Kidney capillary endothelial cell (primary cell): ENCODE results near the gene PKHD1.

Experiments used
- DNase-seq: peaks from one replicate; pipeline ENCODE4 v3.0.0-alpha.2; 2018; ENCODE audit warnings: low spot score

PKHD1 gene

DNA sequence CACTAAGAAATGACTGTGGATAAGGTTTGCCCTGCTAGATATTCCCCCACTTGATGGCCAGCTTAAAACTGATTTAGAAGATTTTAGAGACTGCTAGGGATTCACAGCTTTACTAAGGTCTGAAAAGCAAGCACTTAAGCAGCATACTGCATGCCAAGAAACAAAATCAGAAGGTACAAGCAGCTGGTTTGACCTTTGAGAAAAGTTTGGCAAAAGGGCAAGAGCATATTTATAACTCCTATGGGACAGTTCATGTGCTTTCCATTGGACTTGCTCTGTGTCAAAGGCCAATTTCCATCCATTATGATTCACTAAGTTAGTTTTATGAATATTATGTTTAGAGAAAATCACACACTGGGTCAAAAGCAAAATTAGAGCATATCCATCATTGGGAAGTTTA, 402.8 kb downstream of the PKHD1 start:
- no peak for DNase-seq

DNA sequence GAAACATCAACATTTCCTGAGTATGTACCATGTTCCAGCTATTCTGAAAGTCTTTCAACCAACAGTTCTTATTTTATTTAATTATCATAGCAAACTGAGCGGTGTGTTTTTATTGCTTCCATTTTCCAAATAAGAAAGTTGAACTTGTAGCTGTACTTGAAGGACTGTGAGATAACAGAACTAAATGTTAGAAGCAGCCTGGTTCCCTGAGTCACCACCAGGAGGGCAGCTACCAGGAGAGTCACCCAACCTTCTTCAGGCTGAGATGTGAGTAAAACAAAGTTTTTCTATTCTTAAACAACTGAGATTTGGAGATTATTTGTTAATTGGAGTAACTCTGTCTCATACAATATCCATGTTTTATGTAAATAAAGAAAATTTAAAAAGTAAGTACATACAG, 403.4 kb downstream of the PKHD1 start:
- no peak for DNase-seq

DNA sequence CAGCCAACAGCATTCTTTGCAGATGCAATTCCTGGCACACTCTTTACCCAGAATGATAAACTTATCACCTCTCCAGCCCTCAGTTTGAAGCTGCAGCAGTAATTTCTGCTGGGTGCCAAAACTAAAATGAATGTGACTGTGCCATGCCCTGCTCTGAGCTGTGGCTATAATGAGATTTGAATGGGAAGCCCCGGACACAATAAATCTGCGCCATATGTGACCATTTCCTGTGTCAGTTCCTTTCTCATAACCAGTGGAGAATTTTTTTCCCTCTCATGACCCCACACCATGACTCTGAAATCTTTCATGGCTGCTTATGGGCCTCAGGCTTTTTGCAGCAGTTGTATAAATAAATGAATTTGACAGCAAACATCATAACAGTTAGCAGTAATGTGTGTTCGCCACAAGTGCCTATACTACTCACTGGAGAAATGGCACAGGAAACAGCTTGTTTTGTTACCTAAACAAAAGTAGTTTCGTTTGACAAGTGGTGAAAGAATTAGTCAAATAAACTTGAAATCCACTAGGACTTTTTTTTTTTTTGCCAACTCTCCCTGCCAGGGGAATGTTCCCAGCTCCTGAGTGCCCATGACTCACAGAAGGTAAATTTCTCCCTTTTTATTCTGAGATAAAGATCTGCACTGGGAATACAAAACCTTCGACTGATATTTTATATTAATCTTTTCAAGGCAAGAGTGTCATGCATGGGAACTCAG, 408.4 kb downstream of the PKHD1 start:
- DNase-seq, result no peak

DNA sequence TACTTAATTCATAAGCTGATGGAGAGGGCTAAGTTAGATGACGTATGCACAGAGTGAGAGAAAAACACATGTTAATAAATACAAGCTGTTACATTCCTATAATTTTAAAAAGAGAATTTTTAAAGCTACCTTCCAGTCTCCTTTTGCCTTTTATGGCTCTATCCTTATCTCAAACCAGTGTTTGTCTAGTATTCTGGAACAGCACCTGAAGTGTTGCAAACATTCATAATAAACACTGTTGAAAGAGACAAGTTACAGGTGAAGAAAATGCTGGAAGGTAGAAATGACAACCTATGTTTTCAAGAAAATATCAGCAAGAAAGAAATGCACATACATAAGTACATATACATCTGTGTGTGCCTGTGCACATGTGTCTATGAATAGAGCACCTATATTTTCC, 409.1 kb downstream of the PKHD1 start:
- no peak for DNase-seq

DNA sequence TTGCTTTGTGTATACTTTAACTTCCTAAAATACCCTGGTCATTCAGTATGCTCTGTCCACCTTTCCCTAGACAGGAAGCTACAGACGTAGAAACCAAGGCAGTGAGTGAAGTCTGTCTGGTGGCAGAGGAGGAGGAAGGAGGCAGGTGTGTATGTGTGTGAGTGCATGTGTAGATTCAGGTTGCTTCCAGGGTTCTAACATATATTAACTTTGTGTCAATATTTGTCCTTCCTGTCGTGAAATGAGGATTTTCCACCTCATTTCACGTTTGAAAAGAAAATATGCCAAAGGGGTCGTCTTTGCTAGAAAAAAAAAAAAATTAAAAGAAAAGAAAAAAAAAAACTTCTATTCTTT, 411.5 kb downstream of the PKHD1 start:
- no peak for DNase-seq

DNA sequence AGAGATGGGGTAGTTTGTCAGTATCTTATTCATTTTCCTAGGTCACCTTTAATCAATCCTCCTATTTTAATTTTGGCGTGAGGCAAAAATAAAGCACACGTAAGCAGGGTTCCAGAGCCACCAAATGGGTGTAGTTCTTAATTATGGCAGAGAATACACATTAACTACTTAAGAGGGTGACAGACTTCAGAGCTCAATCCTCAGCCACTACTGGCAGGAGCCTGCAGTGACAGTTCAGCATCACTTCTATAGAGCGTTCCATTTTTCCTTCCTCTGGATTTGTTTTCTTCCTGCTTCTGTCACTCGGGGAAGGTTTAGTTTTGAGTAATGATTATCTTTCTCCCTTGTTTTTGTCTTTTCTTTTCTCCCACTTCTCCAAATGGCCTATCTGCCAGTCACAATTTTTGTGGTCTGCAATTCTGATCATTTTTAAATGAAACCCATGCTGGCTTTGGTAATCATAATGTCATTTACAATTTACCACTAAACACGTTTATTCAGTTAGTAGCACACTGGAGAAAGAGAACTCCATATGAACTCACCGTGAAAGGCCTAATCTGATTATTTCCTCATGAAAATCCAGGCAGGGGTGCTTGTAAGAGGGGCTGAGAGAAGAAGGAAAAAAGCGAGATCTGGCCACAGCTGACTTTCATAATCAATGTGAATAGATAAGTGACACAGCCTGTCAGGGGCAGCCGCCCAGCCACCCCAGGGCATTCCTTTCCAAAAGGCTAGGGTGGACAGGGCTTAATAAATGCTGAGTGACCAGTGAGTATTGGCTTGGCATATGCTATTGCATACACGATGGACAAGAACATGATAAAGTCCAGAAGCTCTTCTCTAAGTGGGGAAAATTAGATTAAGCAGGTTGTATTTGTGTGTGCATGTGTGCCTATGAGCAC, 412.1 kb downstream of the PKHD1 start:
- no peak for DNase-seq

DNA sequence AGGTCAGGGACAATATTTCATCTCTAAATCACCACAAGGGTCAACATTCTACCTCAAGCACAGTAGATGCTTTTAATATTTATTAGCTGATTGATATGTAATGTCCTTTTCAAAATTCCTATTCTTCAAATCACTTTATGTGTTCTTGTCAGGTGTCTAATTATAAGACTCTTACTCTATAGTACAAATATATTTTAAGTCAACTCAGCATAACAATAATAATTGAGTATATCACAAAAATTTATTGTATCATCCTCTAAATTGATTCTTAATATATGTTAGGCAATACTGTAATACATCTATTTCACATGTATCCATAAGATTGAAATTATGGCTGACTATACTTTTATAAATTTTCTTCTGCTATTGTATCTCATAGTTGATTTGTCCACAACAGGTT, 423.9 kb downstream of the PKHD1 start:
- no peak for DNase-seq

DNA sequence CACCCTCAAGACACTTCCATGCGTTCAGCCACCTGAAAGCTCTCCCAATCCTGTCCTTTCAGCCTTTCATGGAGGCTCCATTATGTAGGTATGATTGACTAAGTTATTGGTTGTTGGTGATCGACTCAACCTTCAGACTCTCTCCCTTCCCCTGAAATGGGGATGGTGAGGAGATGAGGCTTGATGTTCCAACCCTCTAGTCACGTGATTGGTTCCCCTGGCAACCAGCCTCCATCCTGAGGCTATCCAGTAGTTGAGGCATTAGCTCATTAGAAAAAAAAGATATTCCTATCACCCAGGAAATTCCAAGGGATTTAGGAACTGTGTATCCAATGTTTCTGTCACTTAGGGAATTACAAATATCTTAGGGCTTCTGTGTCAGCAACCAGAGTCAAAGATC, 426.6 kb downstream of the PKHD1 start:
- no peak for DNase-seq

DNA sequence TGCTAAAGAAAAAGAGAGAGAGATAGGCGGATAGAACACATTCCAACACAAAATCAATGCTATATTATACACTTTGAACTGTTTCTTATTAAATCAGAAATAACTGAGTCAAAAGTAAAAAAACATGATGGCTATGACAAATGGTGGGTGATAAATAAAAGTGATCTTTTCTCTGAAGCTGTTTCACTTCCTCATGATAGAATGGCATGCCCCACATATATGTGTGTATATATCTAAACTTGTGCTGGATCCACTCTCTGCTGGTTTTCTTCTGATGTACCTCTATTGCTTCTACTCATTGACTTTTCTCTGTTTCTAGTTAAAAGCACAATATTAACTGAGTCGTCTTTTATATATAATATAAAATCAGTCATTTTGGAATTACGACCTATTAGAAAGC, 429.9 kb downstream of the PKHD1 start:
- DNase-seq, result no peak

DNA sequence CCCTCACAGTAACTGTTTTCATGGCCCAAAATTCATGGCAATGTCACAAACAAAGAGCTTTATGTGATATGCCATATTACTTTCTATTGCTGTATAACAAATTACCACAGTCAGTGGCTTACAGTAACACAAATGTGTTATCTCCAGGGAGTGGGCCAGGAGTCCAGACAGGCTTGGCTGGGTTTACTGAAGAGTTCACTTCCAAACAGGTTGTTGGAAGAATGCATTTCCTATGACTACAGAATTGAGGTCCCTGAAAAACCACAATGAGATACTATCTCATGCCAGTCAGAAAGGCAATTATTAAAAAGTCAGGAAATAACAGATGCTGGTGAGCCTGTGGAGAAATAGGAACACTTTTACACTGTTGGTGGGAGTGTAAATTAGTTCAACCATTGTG, 431.9 kb downstream of the PKHD1 start:
- DNase-seq, result no peak

DNA sequence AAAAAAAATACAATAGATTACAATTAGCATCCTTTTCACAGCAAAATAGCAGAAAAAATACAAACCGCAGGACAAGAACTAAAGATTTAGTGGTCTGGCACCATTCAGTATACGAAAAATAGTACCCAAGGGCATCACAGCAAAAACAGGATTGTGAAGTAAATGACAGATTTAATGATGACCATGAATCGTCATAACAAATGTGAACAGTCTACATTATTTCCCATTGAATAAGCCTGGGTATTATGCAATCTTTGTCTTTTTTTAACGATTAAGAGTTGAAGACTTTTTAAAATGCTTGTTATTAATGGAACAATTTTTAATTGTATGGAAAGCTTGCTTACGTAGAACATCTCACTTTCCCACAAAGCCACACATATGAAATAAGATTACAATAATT, 432.8 kb downstream of the PKHD1 start:
- DNase-seq, result no peak

DNA sequence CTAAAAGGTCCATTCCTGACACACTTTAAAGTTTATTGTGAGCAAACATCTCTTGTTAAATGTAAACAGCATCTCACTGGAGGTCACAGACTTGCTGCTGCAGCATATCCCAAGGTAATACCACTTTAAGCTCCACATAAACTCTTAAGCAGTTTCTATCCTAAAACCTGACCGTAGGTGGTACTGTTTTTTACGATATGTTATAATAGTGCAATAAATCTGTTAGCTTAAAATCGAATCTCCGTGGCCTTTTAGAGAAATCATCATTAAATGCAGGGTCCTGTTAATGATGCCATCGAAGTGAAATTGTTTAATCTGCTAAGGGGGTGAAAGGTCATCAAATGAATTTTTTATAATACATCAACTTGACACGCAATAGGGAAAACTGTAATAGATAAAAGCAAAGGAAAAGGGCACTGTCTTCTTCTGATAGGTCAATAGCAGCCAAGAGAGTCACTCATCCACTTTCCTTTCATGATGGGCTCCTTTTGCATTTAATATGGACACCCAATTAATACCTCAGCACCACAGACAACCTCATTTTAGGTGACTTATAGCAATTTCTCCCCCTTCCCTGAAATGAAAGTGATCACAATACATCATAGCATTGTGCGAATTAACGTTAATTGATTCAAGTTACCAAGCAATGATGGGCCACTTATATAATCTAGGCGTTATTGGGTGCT, 436.1 kb downstream of the PKHD1 start:
- DNase-seq, result no peak

DNA sequence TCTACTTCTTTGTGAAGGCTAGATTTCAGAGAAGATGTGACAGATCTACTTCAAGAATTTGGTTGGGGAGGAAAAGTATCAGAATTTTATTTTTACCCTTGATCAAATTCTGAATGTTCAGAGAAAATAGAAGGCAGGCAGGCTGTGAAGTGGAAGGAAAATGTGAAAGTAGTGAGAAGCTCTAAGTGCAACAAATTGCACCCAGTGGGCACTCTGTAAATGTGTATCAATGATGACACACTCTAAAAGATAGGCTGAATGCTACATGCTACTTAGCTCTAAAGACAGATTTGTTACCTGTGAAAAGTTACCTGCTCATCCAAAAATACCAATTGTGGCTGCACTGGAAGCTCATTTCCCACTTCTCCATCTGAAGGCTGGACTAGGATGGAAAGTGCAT, 438.6 kb downstream of the PKHD1 start:
- no peak for DNase-seq

DNA sequence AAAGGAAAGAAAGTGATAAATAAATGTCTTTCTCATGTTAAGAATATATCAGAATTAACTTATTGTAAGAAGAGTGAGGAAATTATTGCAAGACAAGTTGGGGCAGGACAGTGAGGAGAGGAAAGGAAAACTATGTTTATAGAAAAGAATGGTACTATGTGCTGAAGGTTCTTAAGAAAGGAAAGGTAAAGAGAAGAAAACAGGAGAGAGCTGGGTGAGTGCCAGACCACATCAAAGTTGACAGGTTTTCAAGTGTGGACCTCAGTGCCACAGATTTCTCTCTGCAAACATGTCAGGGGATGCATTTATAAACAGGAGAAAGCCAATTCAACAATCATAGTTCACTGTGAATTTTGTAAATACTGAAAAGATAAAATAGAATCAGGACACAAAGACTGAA, 439.2 kb downstream of the PKHD1 start:
- no peak for DNase-seq

DNA sequence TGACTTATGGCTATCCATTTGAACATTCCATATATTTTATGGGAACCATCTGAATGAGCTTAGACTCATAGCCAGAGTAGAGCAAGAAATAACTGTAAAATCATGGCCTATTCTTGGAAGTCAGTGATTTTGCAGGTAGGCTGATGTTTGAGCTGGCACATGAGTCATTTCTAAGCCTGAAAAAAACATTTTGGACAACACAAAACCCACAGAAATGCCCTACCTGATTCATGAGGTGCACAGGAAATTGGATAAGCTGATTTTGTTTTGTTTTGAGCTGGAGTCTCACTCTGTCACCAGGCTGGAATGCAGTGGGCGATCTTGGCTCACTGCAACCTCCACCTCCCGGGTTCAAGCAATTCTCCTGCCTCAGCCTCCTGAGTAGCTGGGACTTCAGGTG, 443.0 kb downstream of the PKHD1 start:
- no peak for DNase-seq

DNA sequence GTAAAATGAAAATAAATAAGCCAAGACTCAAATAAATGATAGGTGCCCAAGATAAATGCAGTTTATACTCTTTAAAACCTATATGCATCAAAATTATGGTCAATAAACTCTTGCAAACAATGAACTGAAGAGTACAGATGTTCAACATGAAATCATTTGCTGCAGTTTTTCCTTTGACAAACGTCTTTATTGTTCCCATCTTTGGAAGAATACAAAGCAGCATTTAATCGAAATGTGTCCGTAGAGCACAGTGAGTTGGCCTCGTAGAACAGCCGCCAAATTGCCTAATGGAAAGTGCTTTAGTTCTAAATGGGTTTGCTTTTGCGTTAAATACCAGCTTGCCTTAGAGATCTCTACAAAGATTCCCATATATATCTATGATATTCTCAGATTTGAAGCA, 447.4 kb downstream of the PKHD1 start:
- no peak for DNase-seq

DNA sequence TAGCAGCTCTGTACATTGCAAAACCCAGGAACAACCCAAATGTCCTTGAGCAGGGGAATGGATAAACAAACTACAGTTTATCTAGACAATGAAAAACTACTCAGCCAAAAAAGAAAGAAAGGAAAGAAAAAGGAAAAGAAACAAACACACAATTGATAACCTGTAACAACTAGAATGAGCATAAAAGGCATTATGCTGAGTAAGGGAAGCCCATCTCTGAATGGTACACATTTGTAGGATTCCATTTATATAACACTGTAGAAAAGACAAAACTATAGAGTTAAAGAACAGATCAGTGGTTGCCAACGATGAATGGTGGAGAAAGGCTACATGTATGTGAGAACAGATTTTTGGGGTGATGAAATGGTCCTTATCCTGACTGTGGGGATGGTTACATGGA, 454.0 kb downstream of the PKHD1 start:
- no peak for DNase-seq

DNA sequence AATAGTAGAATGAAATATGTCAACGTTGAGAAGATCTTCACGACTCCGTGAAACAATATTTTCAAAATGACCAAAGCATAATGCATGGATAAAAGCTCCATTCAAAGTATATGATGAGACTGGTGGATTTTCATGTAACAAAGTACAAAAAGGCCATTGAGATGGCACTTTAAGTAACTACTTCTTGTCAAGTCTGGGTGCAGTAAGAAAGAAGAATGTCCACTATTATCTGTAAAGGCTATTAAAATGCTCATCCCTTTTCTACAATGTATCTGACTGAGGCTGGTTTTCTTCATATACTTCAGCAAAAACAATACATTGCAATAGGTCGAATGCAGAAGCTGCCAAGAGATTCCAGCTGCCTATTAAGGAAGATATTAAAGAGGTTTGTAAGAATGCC, 457.4 kb downstream of the PKHD1 start:
- DNase-seq, result no peak

DNA sequence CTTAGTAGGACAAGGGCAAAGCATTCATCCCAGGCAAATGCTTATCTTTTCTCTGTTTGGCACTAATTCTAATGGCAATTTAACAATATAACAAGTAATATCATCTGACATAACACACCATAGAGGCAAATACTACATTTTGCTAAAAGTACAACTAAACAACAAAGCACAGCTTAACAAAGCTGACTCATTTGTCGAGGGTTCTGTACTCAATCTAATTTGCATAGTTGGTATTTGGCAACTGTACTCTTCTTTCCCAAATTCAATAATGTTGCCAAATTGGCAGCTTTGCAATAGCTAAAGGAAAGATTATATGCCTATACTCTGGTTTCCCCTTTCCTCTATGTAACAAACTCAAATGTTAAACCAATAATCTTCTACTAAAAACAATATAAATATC, 461.0 kb downstream of the PKHD1 start:
- no peak for DNase-seq

DNA sequence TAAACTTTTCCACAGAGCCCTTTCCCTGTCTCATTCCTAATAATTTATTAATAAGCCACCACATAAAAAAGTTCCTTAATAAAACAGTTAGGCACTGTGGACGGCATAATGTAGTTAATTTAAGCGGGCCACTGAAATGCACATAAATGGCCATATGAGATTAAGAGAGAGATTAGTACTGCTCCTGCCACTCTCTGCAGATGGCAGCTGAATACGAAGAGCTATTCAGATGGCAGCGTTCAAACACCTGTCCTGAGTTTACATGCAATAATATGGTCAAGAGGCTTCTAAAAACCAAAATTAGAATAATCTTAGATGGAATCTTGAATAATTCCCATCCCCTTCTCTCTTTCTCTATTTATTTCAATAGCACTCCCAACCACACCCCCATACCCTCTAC, 461.8 kb downstream of the PKHD1 start:
- no peak for DNase-seq

DNA sequence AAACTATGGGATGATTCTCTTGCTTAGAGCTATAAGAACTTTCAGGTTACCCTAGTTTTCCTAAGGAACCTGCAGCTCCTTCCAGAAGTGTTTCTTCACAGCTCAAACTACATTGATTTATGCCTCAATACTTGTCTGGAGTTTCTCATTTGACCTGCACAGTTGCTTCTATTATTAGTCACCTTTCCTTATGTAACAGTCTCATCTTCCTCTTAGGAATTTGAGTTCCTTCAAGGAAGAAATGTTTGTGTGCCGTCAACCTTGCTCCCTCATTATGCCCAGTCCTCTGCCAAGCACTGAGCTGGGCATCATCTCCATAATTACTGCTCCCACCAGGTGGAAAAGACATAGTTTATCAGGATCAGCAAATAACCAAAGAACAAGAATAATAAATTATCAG, 466.4 kb downstream of the PKHD1 start:
- DNase-seq, result no peak

DNA sequence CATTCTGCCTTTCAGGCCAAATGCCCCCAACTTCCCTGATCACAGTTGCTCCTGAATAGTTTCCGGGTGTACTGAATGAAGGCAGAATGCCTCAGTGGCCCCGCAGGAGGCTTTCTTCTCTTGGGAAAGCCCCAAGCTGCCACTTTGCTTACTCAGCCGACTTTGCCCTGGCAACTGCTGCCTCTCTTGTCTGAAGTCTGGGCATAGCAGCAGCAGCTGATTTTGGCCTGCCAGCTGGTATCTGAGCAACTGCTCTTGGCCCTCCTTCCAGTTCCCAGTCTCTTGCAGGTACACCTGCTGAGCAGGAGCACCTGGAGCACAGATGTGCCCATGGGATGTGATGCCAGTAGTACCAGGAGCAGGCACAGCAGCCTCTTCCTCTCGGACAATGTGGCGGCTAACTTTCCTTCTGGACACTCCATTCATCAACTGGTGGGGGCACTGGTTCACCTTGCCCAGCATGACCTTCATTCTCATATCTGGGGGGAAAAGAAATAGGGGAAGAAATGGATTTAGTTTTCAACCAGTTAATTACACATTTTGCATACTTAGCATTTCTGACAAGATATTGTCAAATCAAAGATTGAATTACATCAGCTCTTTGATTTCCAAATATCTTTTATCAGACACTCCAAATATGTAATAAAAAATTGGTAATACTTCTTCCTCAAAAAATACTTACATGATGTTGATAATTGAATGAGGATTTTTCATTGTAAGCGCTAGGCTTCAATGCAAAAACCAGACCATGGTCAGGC, 468.2 kb downstream of the PKHD1 start:
- DNase-seq, result no peak
